H1 (cell line): ENCODE results near the gene SYT2. TPM values are rescaled to one million over a fixed set of nuclear protein-coding genes. Genes with fewer than 3 reads are reported as not detected.

Experiments
- CTCF ChIA-PET: fragments of 300-600 bp; sonication (Branson Sonifier 250); formaldehyde crosslinking; loops from one replicate; lab custom pipeline; 2021; ENCODE audit not compliant: partially characterized antibody; lab: Charles Lee
- POLR2A ChIA-PET: fragments of 300-600 bp; sonication (Branson Sonifier 250); formaldehyde crosslinking; loops from one replicate; lab custom pipeline; 2021; ENCODE audit warnings: inconsistent platforms; ENCODE audit not compliant: partially characterized antibody; lab: Charles Lee
- DNase-seq, 2 experiments: peaks; one replicate each; pipeline versions ENCODE4 v3.0.0 to v3.0.0-alpha.2; 2010 to 2022; ENCODE audit warnings: low spot score in 2 of 2, low read depth in 1 of 2, mixed read lengths in 1 of 2
- FAIRE-seq: peaks from 2 replicates; lab custom pipeline; 2011; peaks lifted over from hg19 to GRCh38; lab: Jason Lieb, UNC
- H2AFZ ChIP-seq: 2 replicates; pipeline ENCODE4 v1.8.1; 2012; ENCODE audit warnings: low read length, inconsistent platforms
- H2AK5ac ChIP-seq: 2 replicates; pipeline ENCODE4 v1.6.1; 2013; ENCODE audit warnings: low read depth, low read length
- H2BK120ac ChIP-seq: replicated peaks from 2 replicates; pipeline ENCODE3; 2013; ENCODE audit warnings: low read depth, low read length, inconsistent platforms
- H2BK12ac ChIP-seq: 2 replicates; pipeline ENCODE4 v1.6.1; 2013; ENCODE audit warnings: low read depth, low read length
- H2BK15ac ChIP-seq: 2 replicates; pipeline ENCODE4 v1.6.1; 2013; ENCODE audit warnings: low read length
- H2BK20ac ChIP-seq: 2 replicates; pipeline ENCODE4 v1.6.1; 2013; ENCODE audit warnings: low read length
- H2BK5ac ChIP-seq: 2 replicates; pipeline ENCODE4 v1.6.1; 2013; ENCODE audit warnings: low read depth, low read length
- H3K14ac ChIP-seq: 2 replicates; pipeline ENCODE4 v1.6.1; 2013; ENCODE audit warnings: inconsistent platforms; ENCODE audit not compliant: insufficient read length
- H3K18ac ChIP-seq: 2 replicates; pipeline ENCODE4 v1.6.1; 2013; ENCODE audit warnings: low read length; ENCODE audit errors: extremely low read depth
- H3K23ac ChIP-seq: 2 replicates; pipeline ENCODE4 v1.6.1; 2013; ENCODE audit warnings: inconsistent platforms; ENCODE audit not compliant: insufficient read length
- H3K23me2 ChIP-seq: 2 replicates; pipeline ENCODE4 v1.6.1; 2013; ENCODE audit warnings: low read depth, low read length
- H3K27ac ChIP-seq: 2 replicates; pipeline ENCODE4 v1.6.1; 2011; ENCODE audit warnings: low read depth, low read length, inconsistent platforms
- H3K27me3 ChIP-seq, 4 experiments: replicated peaks in 1 of 4; 1 replicate in 1 of 4; 2 replicates in 3 of 4; pipeline versions ENCODE4 v1.6.1 to v1.8.1; 2011 to 2013; ENCODE audit warnings: low read length in 3 of 4, mild to moderate bottlenecking in 3 of 4, inconsistent platforms in 2 of 4, mixed read lengths in 2 of 4, moderate library complexity in 1 of 4; ENCODE audit not compliant: control insufficient read depth in 3 of 4, insufficient read depth in 3 of 4; ENCODE audit errors: extremely low read depth in 1 of 4
- H3K36me3 ChIP-seq, 4 experiments: 2 replicates each; pipeline versions ENCODE4 v1.6.1 to v1.8.1; 2011 to 2013; ENCODE audit warnings: mild to moderate bottlenecking in 4 of 4, low read length in 3 of 4, moderate library complexity in 2 of 4, control low read depth in 1 of 4, inconsistent platforms in 1 of 4; ENCODE audit not compliant: insufficient read depth in 4 of 4, control insufficient read depth in 2 of 4
- H3K4ac ChIP-seq: replicated peaks from 2 replicates; pipeline ENCODE3; 2013; ENCODE audit warnings: low read length, low read depth, mixed read lengths, inconsistent platforms; ENCODE audit not compliant: insufficient read length
- H3K4me1 ChIP-seq, 4 experiments: replicated peaks in 1 of 4; 1 replicate in 1 of 4; 2 replicates in 3 of 4; pipeline versions ENCODE4 v1.6.1 to v1.8.1; 2011 to 2013; ENCODE audit warnings: low read length in 3 of 4, inconsistent platforms in 2 of 4, mixed read lengths in 1 of 4; ENCODE audit not compliant: insufficient read depth in 4 of 4, control insufficient read depth in 3 of 4
- H3K4me2 ChIP-seq, 2 experiments: 2 replicates each; pipeline versions ENCODE4 v1.6.1 to v1.8.1; 2011 to 2013; ENCODE audit warnings: low read depth in 2 of 2, low read length in 2 of 2, control low read depth in 1 of 2, inconsistent platforms in 1 of 2, mild to moderate bottlenecking in 1 of 2; ENCODE audit not compliant: insufficient read depth in 1 of 2
- H3K4me3 ChIP-seq, 4 experiments: fragments of 200-600, 300-600 bp in 1 of 4; sonication (generic), shearing (Covaris generic), sonication (Bioruptor Twin) in 1 of 4; 2 replicates each; pipeline versions ENCODE4 v1.5.1 to v1.8.1; 2011 to 2016; ENCODE audit warnings: low read length in 4 of 4, low read depth in 3 of 4, control low read depth in 2 of 4, inconsistent platforms in 2 of 4, mild to moderate bottlenecking in 2 of 4, mixed read lengths in 1 of 4, moderate library complexity in 1 of 4; ENCODE audit not compliant: insufficient read depth in 2 of 4; ENCODE audit errors: extremely low read depth in 1 of 4
- H3K56ac ChIP-seq: replicated peaks from 2 replicates; pipeline ENCODE3; 2013; ENCODE audit warnings: low read depth, mild to moderate bottlenecking, mixed read lengths, low read length, inconsistent platforms; ENCODE audit not compliant: insufficient read length
- H3K79me1 ChIP-seq: 2 replicates; pipeline ENCODE4 v1.6.1; 2013; ENCODE audit warnings: low read depth, low read length, control low read depth
- H3K79me2 ChIP-seq, 2 experiments: 2 replicates each; pipeline versions ENCODE4 v1.6.1 to v1.8.1; 2012 to 2013; ENCODE audit warnings: low read length in 2 of 2, mild to moderate bottlenecking in 2 of 2, inconsistent platforms in 1 of 2; ENCODE audit not compliant: insufficient read depth in 2 of 2, control insufficient read depth in 1 of 2
- H3K9ac ChIP-seq, 4 experiments: replicated peaks in 1 of 4; 1 replicate in 1 of 4; 2 replicates in 3 of 4; pipeline versions ENCODE4 v1.6.1 to v1.8.1; 2011 to 2013; ENCODE audit warnings: low read depth in 3 of 4, low read length in 3 of 4, control low read depth in 2 of 4, mild to moderate bottlenecking in 2 of 4, moderate library complexity in 2 of 4, inconsistent platforms in 1 of 4; ENCODE audit errors: extremely low read depth in 1 of 4
- H3K9me3 ChIP-seq, 2 experiments: 2 replicates each; pipeline versions ENCODE4 v1.6.1 to v1.8.1; 2012 to 2013; ENCODE audit warnings: mild to moderate bottlenecking in 2 of 2, moderate library complexity in 2 of 2, control low read depth in 1 of 2, inconsistent platforms in 1 of 2, low read depth in 1 of 2, low read length in 1 of 2, mixed read lengths in 1 of 2; ENCODE audit not compliant: insufficient read depth in 2 of 2
- H4K20me1 ChIP-seq, 2 experiments: replicated peaks in 1 of 2; 2 replicates each; pipeline versions ENCODE3 to v1.8.1; 2011 to 2013; ENCODE audit warnings: inconsistent platforms in 2 of 2, low read length in 2 of 2, mild to moderate bottlenecking in 1 of 2; ENCODE audit not compliant: insufficient read depth in 2 of 2, control insufficient read depth in 1 of 2
- H4K5ac ChIP-seq: 2 replicates; pipeline ENCODE4 v1.6.1; 2013; ENCODE audit warnings: low read length, low read depth, mixed read lengths, inconsistent platforms; ENCODE audit not compliant: insufficient read length
- H4K8ac ChIP-seq: 2 replicates; pipeline ENCODE4 v1.8.0; 2013; ENCODE audit warnings: mild to moderate bottlenecking, moderate library complexity, low read length, inconsistent platforms; ENCODE audit not compliant: insufficient read depth; ENCODE audit errors: extremely low read depth
- H4K91ac ChIP-seq: replicated peaks from 2 replicates; pipeline ENCODE3; 2013; ENCODE audit warnings: low read length, mixed read lengths, inconsistent platforms; ENCODE audit not compliant: insufficient read length
- CEBPB ChIP-seq: IDR thresholded peaks from 2 replicates; pipeline ENCODE4 v1.6.1; 2012; ENCODE audit warnings: low read depth, low read length
- RNF2 ChIP-seq: fragments of 200-900, 300-1000 bp; sonication (generic); IDR thresholded peaks from 2 replicates; pipeline ENCODE4 v1.7.1; 2016; ENCODE audit warnings: borderline replicate concordance, low read depth, mild to moderate bottlenecking, antibody characterized with exemption, low read length; ENCODE audit not compliant: poor library complexity, severe bottlenecking; ENCODE audit errors: missing control alignments
- RXRA ChIP-seq: IDR thresholded peaks from 2 replicates; pipeline ENCODE4 v1.6.1; 2011; ENCODE audit warnings: low read depth, mild to moderate bottlenecking, low read length, moderate library complexity; ENCODE audit not compliant: insufficient read depth
- SIRT6 ChIP-seq: IDR thresholded peaks from one replicate; pipeline ENCODE4 v1.7.1; 2012; ENCODE audit warnings: low read length, inconsistent platforms
- whole genome bisulfite sequencing, 2 experiments: shearing (Covaris generic) in 1 of 2; methylation state at CpG; one replicate each; pipeline versions ENCODE4 v1.1.6 to v1.1.7; 2013 to 2015; ENCODE audit warnings: low lambda C conversion rate in 2 of 2, mixed read lengths in 2 of 2, inconsistent platforms in 1 of 2, low coverage in 1 of 2, missing lambda C conversion rate in 1 of 2; ENCODE audit not compliant: insufficient replicate concordance in 2 of 2, insufficient coverage in 1 of 2, insufficient read length in 1 of 2; ENCODE audit errors: extremely low coverage in 1 of 2, missing lambda C conversion rate in 1 of 2; 5-methylcytosine and 5-hydroxymethylcytosine counted together
- polyA plus RNA-seq, 7 experiments: library from polyadenylated mRNA; depleted of rRNA in 3 of 7; stranded (reverse) in 5 of 7; unstranded in 2 of 7; fragments of >200 nt in 5 of 7; fragments of 200-250 nt in 2 of 7; gene quantifications; 1 replicate in 5 of 7; 2 replicates in 1 of 7; 4 replicates in 1 of 7; pipeline versions ENCODE4 v1.2.1 to v1.2.3, GENCODE V29; 2011 to 2013; ENCODE audit warnings: missing spikeins in 2 of 7, mixed read lengths in 2 of 7
- total RNA-seq: library from RNA; stranded (reverse); fragmentation: NEBNext Ultra II Directional; extraction: Animal tissue kit (Norgen Biotek cat#: 25700); gene quantifications from 2 replicates; pipeline ENCODE4 v1.2.1, GENCODE V29; 2021
- TF ChIP-seq, protein P1 (sequence below): IDR thresholded peaks from 2 replicates; pipeline ENCODE4 v1.6.1; 2012; ENCODE audit warnings: inconsistent platforms

The SYT2 gene
- total and polyA plus RNA-seq, 2 of the 8 experiments (the other 6 are each of a cell fraction or from before 2014, with no cell fraction given) = 2.8 to 11.0 TPM

DNA sequence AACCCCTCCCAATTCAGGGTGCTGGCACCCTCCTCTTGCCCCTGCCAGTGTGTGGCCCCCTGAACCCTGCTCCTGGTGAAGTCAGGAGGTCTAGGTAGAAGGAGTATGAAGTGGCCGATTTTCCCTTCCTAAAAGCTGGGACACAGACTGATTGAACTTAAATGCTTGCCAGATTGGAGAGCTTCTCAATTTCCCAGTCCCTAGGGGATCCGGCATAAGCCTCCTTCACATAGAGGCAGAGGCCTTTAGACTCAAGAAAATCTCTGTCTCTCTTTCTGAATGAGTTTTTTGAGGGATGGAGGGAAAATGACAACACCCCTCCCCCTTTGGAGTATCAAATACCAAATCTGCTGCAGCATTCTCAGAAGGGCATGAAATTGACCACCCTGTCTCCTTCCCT is 51.5 kb downstream of the SYT2 start:
- 90% methylated on average over 2 of the region's 2 CpGs; no CpG with 5 or more reads in 1 of the 2 experiments for WGBS, 2 experiments
- Histone ChIP-seq H3K27ac (no peak overlapping the region), H3K79me2 (no peaks in the 10 kb centered on the region), H3K4me3 (no peak overlapping the region), H2BK20ac (no peak overlapping the region), H2BK120ac (no peak overlapping the region), H3K14ac (no peak overlapping the region), H2AK5ac (no peak overlapping the region), H2BK5ac (no peak overlapping the region), H4K8ac (no peak overlapping the region), H4K5ac (no peak overlapping the region), H3K4me2 (no peak overlapping the region), H3K4ac (no peak overlapping the region), H3K23ac (no peak overlapping the region), H3K18ac (no peak overlapping the region), H3K36me3 (no peaks in the 10 kb centered on the region), H3K79me1 (0 out of 2 replicates have a peak, but pooled peaks cover 2% of the 10 kb centered on the region), H4K20me1 (peaks cover 0 to 17% of the 10 kb centered on the region in 2 experiments), H2BK15ac (no peak overlapping the region), H3K4me1 (peaks cover 0 to 3% (median 2%) of the 10 kb centered on the region in 4 experiments; a peak in 3 of 7 replicates), H3K27me3 (no peaks in the 10 kb centered on the region), H2BK12ac (no peak overlapping the region), H3K23me2 (no peaks in the 10 kb centered on the region), H2AFZ (no peak overlapping the region), H3K9ac (no peak overlapping the region), H3K9me3 (no peaks in the 10 kb centered on the region), H3K56ac (no peak overlapping the region), H4K91ac (no peak overlapping the region)
- DNase-seq (no peak), FAIRE-seq (no peak)
- ChIA-PET CTCF (interaction anchor here (0.7 to 8.3 kb wide), 25 partner anchors 8 to 466 kb away, joined by 3 to 146 read pairs (median 9); partner anchors contain the start of genes LGR6 and SYT2), POLR2A (interaction anchor here (1.0 to 1.6 kb wide), 3 partner anchors 8 to 51 kb away, joined by 3 to 5 read pairs (median 4); no protein-coding TSS in a partner anchor)
- TF ChIP-seq, protein P1, sequence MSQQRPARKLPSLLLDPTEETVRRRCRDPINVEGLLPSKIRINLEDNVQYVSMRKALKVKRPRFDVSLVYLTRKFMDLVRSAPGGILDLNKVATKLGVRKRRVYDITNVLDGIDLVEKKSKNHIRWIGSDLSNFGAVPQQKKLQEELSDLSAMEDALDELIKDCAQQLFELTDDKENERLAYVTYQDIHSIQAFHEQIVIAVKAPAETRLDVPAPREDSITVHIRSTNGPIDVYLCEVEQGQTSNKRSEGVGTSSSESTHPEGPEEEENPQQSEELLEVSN = no peak
- TF ChIP-seq RNF2 (no peak), SIRT6 (no peak), RXRA (no peak), CEBPB (no peak)
